WTC11 (cell line): Measurements from ENCODE around the gene PMAIP1. TPM values are rescaled to one million over a fixed set of nuclear protein-coding genes. Genes with fewer than 3 reads are reported as not detected.

Experiments used
- ATAC-seq: fragments of 200-7000 bp; cut with Tn5 transposase; 2 replicates; pipeline ENCODE4 v1.10.0; 2021; ENCODE audit warnings: mild to moderate bottlenecking, moderate library complexity
- CTCF ChIA-PET: fragments of 300-600 bp; sonication (Branson Sonifier 250); formaldehyde crosslinking; loops from one replicate; lab custom pipeline; 2021; ENCODE audit warnings: antibody characterized with exemption; lab: Charles Lee
- POLR2A ChIA-PET: fragments of 350-600 bp; sonication (Branson Sonifier 250); formaldehyde crosslinking; loops from one replicate; lab custom pipeline; 2021; ENCODE audit warnings: antibody characterized with exemption; lab: Charles Lee
- DNase-seq: peaks from one replicate; pipeline ENCODE4 v3.0.0; 2021; ENCODE audit warnings: low spot score
- H3K27ac Mint-ChIP-seq: 2 replicates; pipeline ENCODE4 v1.8.0; 2021; ENCODE audit warnings: mixed read lengths
- H3K27me3 Mint-ChIP-seq: 2 replicates; pipeline ENCODE4 v1.8.0; 2021; ENCODE audit warnings: low read depth, mild to moderate bottlenecking, moderate library complexity, mixed read lengths
- H3K36me3 Mint-ChIP-seq: 2 replicates; pipeline ENCODE4 v1.8.0; 2021; ENCODE audit warnings: mixed read lengths
- H3K4me1 Mint-ChIP-seq: 2 replicates; pipeline ENCODE4 v1.8.0; 2022; ENCODE audit warnings: mixed read lengths
- H3K4me3 Mint-ChIP-seq: 2 replicates; pipeline ENCODE4 v1.8.0; 2021; ENCODE audit warnings: mild to moderate bottlenecking, moderate library complexity, mixed read lengths
- H3K9me3 Mint-ChIP-seq: 2 replicates; pipeline ENCODE4 v1.8.0; 2021; ENCODE audit warnings: mixed read lengths
- AFF4 ChIP-seq: sonication (generic); formaldehyde crosslinking; IDR thresholded peaks from 2 replicates; pipeline ENCODE4 v1.8.1; 2023; ENCODE audit warnings: mild to moderate bottlenecking, missing genetic modification reagents, borderline replicate concordance
- ATF1 ChIP-seq: sonication (generic); formaldehyde crosslinking; IDR thresholded peaks from 2 replicates; pipeline ENCODE4 v1.8.1; 2023; ENCODE audit warnings: mild to moderate bottlenecking, moderate library complexity, missing genetic modification reagents
- CBFB ChIP-seq: sonication (generic); formaldehyde crosslinking; IDR thresholded peaks from 2 replicates; pipeline ENCODE4 v1.8.1; 2022; ENCODE audit warnings: mild to moderate bottlenecking, low read depth, missing genetic modification reagents
- FOXJ3 ChIP-seq: sonication (generic); formaldehyde crosslinking; IDR thresholded peaks from 2 replicates; pipeline ENCODE4 v1.9.0; 2021; ENCODE audit warnings: missing genetic modification reagents, mild to moderate bottlenecking, borderline replicate concordance
- FOXK1 ChIP-seq: sonication (generic); formaldehyde crosslinking; IDR thresholded peaks from 2 replicates; pipeline ENCODE4 v1.8.0; 2022; ENCODE audit warnings: mild to moderate bottlenecking, moderate library complexity, missing genetic modification reagents
- GABPB1 ChIP-seq: sonication (generic); formaldehyde crosslinking; IDR thresholded peaks from 2 replicates; pipeline ENCODE4 v1.8.1; 2023; ENCODE audit warnings: mild to moderate bottlenecking, missing genetic modification reagents
- GRHL2 ChIP-seq: fragments of 250-450 bp; sonication (Bioruptor Pico); IDR thresholded peaks from 2 replicates; pipeline ENCODE4 v1.8.0; 2022; ENCODE audit warnings: mild to moderate bottlenecking, moderate library complexity; ENCODE audit not compliant: insufficient replicate concordance, severe bottlenecking
- KAT7 ChIP-seq: sonication (generic); formaldehyde crosslinking; IDR thresholded peaks from 2 replicates; pipeline ENCODE4 v1.8.1; 2023; ENCODE audit warnings: missing genetic modification reagents, mild to moderate bottlenecking, borderline replicate concordance
- MYBL2 ChIP-seq: sonication (generic); formaldehyde crosslinking; IDR thresholded peaks from 2 replicates; pipeline ENCODE4 v1.8.1; 2023; ENCODE audit warnings: mild to moderate bottlenecking, moderate library complexity, missing genetic modification reagents
- OVOL2 ChIP-seq: fragments of 250-450 bp; sonication (Bioruptor Pico); IDR thresholded peaks from 2 replicates; pipeline ENCODE4 v1.9.0; 2021; ENCODE audit warnings: mild to moderate bottlenecking, borderline replicate concordance
- SOX15 ChIP-seq: fragments of 250-450 bp; sonication (Bioruptor Pico); IDR thresholded peaks from 2 replicates; pipeline ENCODE4 v1.9.0; 2021; ENCODE audit warnings: mild to moderate bottlenecking
- SP1 ChIP-seq: sonication (generic); formaldehyde crosslinking; conservative IDR thresholded peaks from 2 replicates; pipeline ENCODE4 v1.8.1; 2022; ENCODE audit warnings: missing genetic modification reagents
- TCF7 ChIP-seq: sonication (generic); formaldehyde crosslinking; IDR thresholded peaks from 2 replicates; pipeline ENCODE4 v1.8.0; 2022; ENCODE audit warnings: mild to moderate bottlenecking, low read depth, missing genetic modification reagents, moderate library complexity
- ZNF263 ChIP-seq: sonication (generic); formaldehyde crosslinking; IDR thresholded peaks from 2 replicates; pipeline ENCODE4 v1.8.1; 2022; ENCODE audit warnings: low read depth, mild to moderate bottlenecking, moderate library complexity, missing genetic modification reagents
- ZNF416 ChIP-seq: fragments of 250-450 bp; sonication (Bioruptor Pico); IDR thresholded peaks from 2 replicates; pipeline ENCODE4 v1.9.0; 2021; ENCODE audit warnings: mild to moderate bottlenecking, inconsistent platforms
- total RNA-seq: library from RNA; stranded (reverse); gene quantifications from 3 replicates; pipeline ENCODE4 v1.2.3, GENCODE V29; 2021

The PMAIP1 gene
- total RNA-seq, 1 experiment from 2014 or later, result 152 TPM

- CTCF ChIA-PET, result interaction anchor here (1.0 kb wide), 1 partner anchor 51 kb away, joined by 3 read pairs; no protein-coding TSS in a partner anchor
- TF ChIP-seq TCF7 (CRISPR knock-in tag) (no peak), FOXJ3 (CRISPR knock-in tag) (no peak), FOXK1 (CRISPR knock-in tag) (no peak), SOX15 (CRISPR knock-in tag) (no peak), GRHL2 (CRISPR knock-in tag) (no peak)
- TF ChIP-seq, all 79 proteins: peak for 0
- H3K4me1 Mint-ChIP-seq, result peaks cover 48% of the 10 kb centered on the region
- POLR2A ChIA-PET, result interaction anchor here (1.2 kb wide), 1 partner anchor 10 kb away, joined by 3 read pairs; no protein-coding TSS in a partner anchor
- H3K27me3 Mint-ChIP-seq, result no peaks in the 10 kb centered on the region
- peaks cover 2% of the 10 kb centered on the region; the same call in 1 of the 2 replicates for H3K36me3 Mint-ChIP-seq
- H3K4me3 Mint-ChIP-seq, result no peak overlapping the region
- peak overlapping the region; percentile 80; the same call in 1 of the 2 replicates for H3K27ac Mint-ChIP-seq
- DNase-seq (no peak), ATAC-seq (no peak)
- H3K9me3 Mint-ChIP-seq, result peaks cover 8% of the 10 kb centered on the region
Observed at GRCh38 chr18:59874166-59874565, 25.6 kb upstream of the PMAIP1 start.

- Mint-ChIP-seq H3K9me3 (peaks cover 8% of the 10 kb centered on the region), H3K4me1 (peaks cover 45% of the 10 kb centered on the region), H3K36me3 (peaks cover 2% of the 10 kb centered on the region; the same call in 1 of the 2 replicates), H3K27me3 (no peaks in the 10 kb centered on the region), H3K27ac (no peak overlapping the region), H3K4me3 (no peak overlapping the region)
- ATAC-seq, result no peak
- DNase-seq, result no peak
- POLR2A ChIA-PET, result no interaction called here
- CTCF ChIA-PET, result no interaction called here
- no peak for TF ChIP-seq ATF1 (CRISPR knock-in tag)
- no peak for TF ChIP-seq CBFB (CRISPR knock-in tag)
- TF ChIP-seq ZNF263 (CRISPR knock-in tag), result no peak
- no peak for TF ChIP-seq ZNF416
Observed at GRCh38 chr18:59876310-59876626, 23.5 kb upstream of the PMAIP1 start.

- TF ChIP-seq KAT7 (CRISPR knock-in tag) (no peak), GABPB1 (CRISPR knock-in tag) (no peak), ZNF416 (no peak), AFF4 (CRISPR knock-in tag) (no peak), MYBL2 (no peak)
- ATAC-seq (no peak), DNase-seq (no peak)
- Mint-ChIP-seq H3K9me3 (peaks cover 8% of the 10 kb centered on the region), H3K27me3 (no peaks in the 10 kb centered on the region), H3K4me3 (no peak overlapping the region), H3K27ac (no peak overlapping the region), H3K36me3 (peaks cover 2% of the 10 kb centered on the region; the same call in 1 of the 2 replicates), H3K4me1 (peaks cover 45% of the 10 kb centered on the region)
- POLR2A ChIA-PET, result no interaction called here
- CTCF ChIA-PET, result interaction anchor here (1.1 kb wide), 1 partner anchor 180 kb away, joined by 5 read pairs; the partner anchor contains the start of gene CCBE1
Observed at GRCh38 chr18:59877361-59877760, 22.4 kb upstream of the PMAIP1 start.

GRCh38 chr18:59878644-59879043, 21.2 kb upstream of the PMAIP1 start:
- TF ChIP-seq SP1 (CRISPR knock-in tag), result no peak
- TF ChIP-seq OVOL2 (CRISPR knock-in tag), result no peak
- no peak for DNase-seq
- H3K4me1 Mint-ChIP-seq, result peaks cover 40% of the 10 kb centered on the region
- ATAC-seq, result no peak
- no peak overlapping the region for H3K27ac Mint-ChIP-seq
- peaks cover 2% of the 10 kb centered on the region; the same call in 1 of the 2 replicates for H3K36me3 Mint-ChIP-seq
- no peak overlapping the region for H3K4me3 Mint-ChIP-seq
- no peaks in the 10 kb centered on the region for H3K27me3 Mint-ChIP-seq
- CTCF ChIA-PET, result interaction anchor here (1.1 kb wide), 1 partner anchor 182 kb away, joined by 5 read pairs; the partner anchor contains the start of gene CCBE1
- peaks cover 8% of the 10 kb centered on the region for H3K9me3 Mint-ChIP-seq
- POLR2A ChIA-PET, result interaction anchor here (1.8 kb wide), 1 partner anchor 21 kb away, joined by 7 read pairs; the partner anchor contains the start of gene PMAIP1
